LNCaP clone FGC (cell line): ENCODE measurements around the gene ELAC1.

Experiments
- DNase-seq: peaks from one replicate; pipeline ENCODE4 v3.0.0-alpha.2; 2011; ENCODE audit warnings: low read depth
- H3K4me3 ChIP-seq: 2 replicates; pipeline ENCODE4 v1.5.1; 2011; ENCODE audit warnings: mild to moderate bottlenecking, low read depth, low read length, control low read depth
- TF ChIP-seq, protein P1 (sequence below): IDR thresholded peaks from 2 replicates; pipeline ENCODE4 v1.5.1; 2012; ENCODE audit warnings: mild to moderate bottlenecking; ENCODE audit not compliant: control insufficient read depth, insufficient read depth; ENCODE audit errors: extremely low read depth

ELAC1 gene

DNA sequence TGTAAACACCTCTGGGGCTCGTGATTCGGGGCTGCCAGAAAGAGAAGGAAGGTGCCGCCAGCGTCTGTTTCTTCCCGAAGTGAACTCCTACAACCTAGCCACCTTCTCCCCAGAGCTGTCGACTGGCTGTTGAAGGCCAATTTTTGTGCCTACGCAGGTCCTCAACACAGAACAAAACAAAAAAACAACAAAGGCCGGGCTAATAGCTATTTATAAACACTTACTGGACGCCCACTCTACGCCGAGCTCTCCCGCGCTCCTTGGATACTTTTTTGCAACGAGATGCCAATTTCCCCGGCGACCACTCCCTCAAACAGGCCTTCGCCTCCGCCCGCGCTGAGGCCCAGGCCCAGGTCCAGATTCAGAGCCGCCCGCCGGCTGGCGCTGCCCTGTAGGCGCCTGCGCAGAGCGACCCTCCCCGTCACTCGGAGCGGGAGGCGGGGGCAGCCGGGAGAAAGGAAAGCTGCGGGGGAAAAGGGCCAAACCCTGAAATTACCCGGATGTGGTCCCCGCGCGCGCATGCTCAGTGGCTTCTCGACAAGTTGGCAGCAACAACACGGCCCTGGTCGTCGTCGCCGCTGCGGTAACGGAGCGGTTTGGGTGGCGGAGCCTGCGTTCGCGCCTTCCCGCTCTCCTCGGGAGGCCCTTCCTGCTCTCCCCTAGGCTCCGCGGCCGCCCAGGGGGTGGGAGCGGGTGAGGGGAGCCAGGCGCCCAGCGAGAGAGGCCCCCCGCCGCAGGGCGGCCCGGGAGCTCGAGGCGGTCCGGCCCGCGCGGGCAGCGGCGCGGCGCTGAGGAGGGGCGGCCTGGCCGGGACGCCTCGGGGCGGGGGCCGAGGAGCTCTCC is 62.1 kb downstream of the ELAC1 start, which contains the start of gene SMAD4:
Gene SMAD4 (plus strand): TSS at position 520 of the 843 bp plus-strand sequence. CDS start 16,834 bp downstream, outside the sequence.
- peak; percentile 85 for DNase-seq
- TF ChIP-seq, protein P1, sequence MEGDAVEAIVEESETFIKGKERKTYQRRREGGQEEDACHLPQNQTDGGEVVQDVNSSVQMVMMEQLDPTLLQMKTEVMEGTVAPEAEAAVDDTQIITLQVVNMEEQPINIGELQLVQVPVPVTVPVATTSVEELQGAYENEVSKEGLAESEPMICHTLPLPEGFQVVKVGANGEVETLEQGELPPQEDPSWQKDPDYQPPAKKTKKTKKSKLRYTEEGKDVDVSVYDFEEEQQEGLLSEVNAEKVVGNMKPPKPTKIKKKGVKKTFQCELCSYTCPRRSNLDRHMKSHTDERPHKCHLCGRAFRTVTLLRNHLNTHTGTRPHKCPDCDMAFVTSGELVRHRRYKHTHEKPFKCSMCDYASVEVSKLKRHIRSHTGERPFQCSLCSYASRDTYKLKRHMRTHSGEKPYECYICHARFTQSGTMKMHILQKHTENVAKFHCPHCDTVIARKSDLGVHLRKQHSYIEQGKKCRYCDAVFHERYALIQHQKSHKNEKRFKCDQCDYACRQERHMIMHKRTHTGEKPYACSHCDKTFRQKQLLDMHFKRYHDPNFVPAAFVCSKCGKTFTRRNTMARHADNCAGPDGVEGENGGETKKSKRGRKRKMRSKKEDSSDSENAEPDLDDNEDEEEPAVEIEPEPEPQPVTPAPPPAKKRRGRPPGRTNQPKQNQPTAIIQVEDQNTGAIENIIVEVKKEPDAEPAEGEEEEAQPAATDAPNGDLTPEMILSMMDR, result no peak
- H3K4me3 ChIP-seq, result peak within 1 kb of the TSS; percentile 53

DNA sequence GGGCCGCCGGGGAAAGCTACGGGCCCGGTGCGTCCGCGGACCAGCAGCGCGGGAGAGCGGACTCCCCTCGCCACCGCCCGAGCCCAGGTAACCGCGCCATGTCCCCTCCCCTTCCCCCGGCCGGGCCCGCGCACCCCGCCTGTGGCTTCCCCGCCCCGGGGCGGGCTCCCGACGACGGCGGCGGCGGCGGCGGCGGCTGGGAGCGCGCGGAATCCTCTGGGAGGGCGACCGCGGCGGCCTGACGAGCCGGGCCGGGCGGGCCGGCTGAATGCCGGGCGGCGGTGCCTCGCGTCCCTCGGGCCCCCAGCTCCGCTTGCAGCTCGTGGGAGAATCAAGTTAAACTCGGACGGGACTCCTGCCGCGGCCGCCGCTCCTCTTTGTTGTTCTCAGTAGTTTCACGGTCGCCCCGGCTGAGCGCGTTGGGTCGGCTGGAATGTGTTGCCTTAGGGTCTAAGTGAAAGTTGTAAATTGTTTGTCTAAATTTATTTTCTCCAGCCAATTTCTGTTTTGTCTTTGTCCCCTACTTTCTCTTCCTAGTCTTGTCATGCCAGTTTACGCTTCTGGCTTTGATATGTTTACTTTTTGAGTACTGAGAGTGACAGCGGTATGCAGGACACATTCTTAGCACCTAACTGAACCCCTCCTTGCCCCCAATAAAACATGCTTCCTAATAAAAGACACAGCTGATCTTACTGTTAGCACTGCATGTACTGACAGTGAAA is 62.9 kb downstream of the ELAC1 start:
- DNase-seq, result peak; percentile 76
- peak overlapping the region; percentile 53 for H3K4me3 ChIP-seq
- TF ChIP-seq, protein P1, result no peak

DNA sequence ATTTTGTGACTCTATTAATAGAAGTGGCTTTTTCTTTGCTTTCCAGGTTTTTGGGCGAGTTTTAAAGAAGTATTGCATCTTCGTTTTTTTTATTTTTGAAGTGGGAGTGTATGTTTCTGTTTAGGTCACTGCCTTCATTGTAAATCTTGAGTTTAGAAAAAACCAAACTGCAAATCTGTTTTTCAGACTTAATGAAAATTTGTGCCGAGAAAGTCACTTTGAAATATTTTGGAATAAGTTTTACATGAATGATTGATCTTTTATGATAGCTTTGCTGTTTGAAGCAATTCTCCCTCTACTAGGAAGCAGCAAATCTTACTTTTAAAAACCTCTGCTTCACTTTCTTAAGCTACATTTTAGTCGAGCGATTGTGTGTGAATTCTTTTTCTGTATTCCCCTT is 64.4 kb downstream of the ELAC1 start:
- DNase-seq, result no peak
- TF ChIP-seq, protein P1, result no peak
- H3K4me3 ChIP-seq, result no peak overlapping the region

DNA sequence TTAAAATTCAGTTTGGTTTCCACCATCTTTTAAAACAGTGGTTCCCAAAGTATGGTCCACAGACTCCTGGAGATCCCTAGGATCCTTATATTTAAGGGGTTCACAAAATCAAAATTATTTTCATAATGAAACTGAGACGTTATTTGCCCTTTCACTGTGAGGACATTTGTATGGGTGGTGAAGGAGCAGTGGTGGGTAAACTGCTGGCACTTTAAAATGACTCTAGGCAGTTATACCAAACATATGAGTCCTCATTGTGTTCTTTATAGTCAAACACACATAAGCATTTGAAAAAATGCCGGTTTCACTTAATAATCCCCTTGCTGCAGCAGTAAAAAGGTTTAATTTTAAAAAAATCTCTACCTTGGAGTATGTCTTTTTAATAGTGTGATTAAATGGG is 69.4 kb downstream of the ELAC1 start:
- TF ChIP-seq, protein P1, result no peak
- no peak for DNase-seq
- H3K4me3 ChIP-seq, result no peak overlapping the region
